Ascending aorta (tissue), 2 donors: ENCODE data around the gene SORL1-AS1.

Source experiments
- DNase-seq, 2 donors: peaks; one replicate each; pipeline ENCODE4 v3.0.0-alpha.2; 2019; ENCODE audit warnings: low spot score in 2 of 2
- H3K27ac ChIP-seq, 2 donors: fragments of 200-600 bp; sonication (generic); one replicate each; pipeline ENCODE4 v1.5.1; 2016 to 2017; ENCODE audit warnings: mild to moderate bottlenecking in 1 of 2
- H3K27me3 ChIP-seq: fragments of 200-600 bp; sonication (generic); one replicate; pipeline ENCODE4 v1.5.1; 2017
- H3K36me3 ChIP-seq, 2 donors: fragments of 200-600 bp; sonication (generic); one replicate each; pipeline ENCODE4 v1.5.1; 2016
- H3K4me1 ChIP-seq, 2 donors: fragments of 200-600 bp; sonication (generic); one replicate each; pipeline ENCODE4 v1.5.1; 2016 to 2017; ENCODE audit warnings: mild to moderate bottlenecking in 1 of 2
- H3K4me3 ChIP-seq, 2 donors: fragments of 200-600 bp; sonication (generic); one replicate each; pipeline ENCODE4 v1.5.1; 2016 to 2017; ENCODE audit warnings: mild to moderate bottlenecking in 1 of 2
- H3K9me3 ChIP-seq, 2 donors: fragments of 200-600 bp; sonication (generic); one replicate each; pipeline ENCODE4 v1.5.1; 2016
- CTCF ChIP-seq, 3 experiments: fragments of 200-600 bp in 2 of 3; fragments of 450-650 bp in 1 of 3; sonication (generic) in 2 of 3; IDR thresholded peaks; one replicate each; pipeline ENCODE4 v1.5.1; 2016 to 2019; ENCODE audit warnings: antibody characterized with exemption in 3 of 3, mild to moderate bottlenecking in 1 of 3, moderate library complexity in 1 of 3
- intact Hi-C: fragments of 100-400 bp; cut with DNase I; formaldehyde crosslinking; loops from one replicate; pipeline ENCODE4 v1.15.1; 2023

SORL1-AS1 gene

GRCh38 chr11:121417607-121418006 is 35.2 kb downstream of the SORL1-AS1 start:
- peak overlapping the region; percentile 39 to 47 for H3K27ac ChIP-seq
- H3K4me1 ChIP-seq: peaks cover 0 to 10% of the 10 kb centered on the region in 2 donors
- no peak overlapping the region for H3K4me3 ChIP-seq
- no peaks in the 10 kb centered on the region for H3K9me3 ChIP-seq
- DNase-seq: no peak
- H3K27me3 ChIP-seq: no peaks in the 10 kb centered on the region
- H3K36me3 ChIP-seq: no peaks in the 10 kb centered on the region
- intact Hi-C loops: loop anchor here (5.0 kb wide), 1 partner anchor 50 kb away; no protein-coding TSS in a partner anchor
- TF ChIP-seq CTCF (IDR thresholded peaks at IDR 0.05): no peak

GRCh38 chr11:121417055-121417551 is 35.7 kb downstream of the SORL1-AS1 start:
- no peak overlapping the region for H3K4me3 ChIP-seq
- peaks cover 0 to 10% of the 10 kb centered on the region in 2 donors for H3K4me1 ChIP-seq
- no peaks in the 10 kb centered on the region for H3K27me3 ChIP-seq
- peak; percentile 58 to 95 for DNase-seq
- H3K9me3 ChIP-seq: no peaks in the 10 kb centered on the region
- intact Hi-C loops: loop anchor here (5.0 kb wide), 1 partner anchor 50 kb away; no protein-coding TSS in a partner anchor
- no peaks in the 10 kb centered on the region for H3K36me3 ChIP-seq
- peak overlapping the region; percentile 39 to 47 for H3K27ac ChIP-seq
- TF ChIP-seq CTCF (IDR thresholded peaks at IDR 0.05): no peak

GRCh38 chr11:121415856-121416255 is 36.9 kb downstream of the SORL1-AS1 start:
- Histone ChIP-seq H3K27me3 (no peaks in the 10 kb centered on the region), H3K4me3 (no peak overlapping the region), H3K9me3 (no peaks in the 10 kb centered on the region), H3K4me1 (peaks cover 0 to 10% of the 10 kb centered on the region in 2 donors), H3K27ac (no peak overlapping the region), H3K36me3 (no peaks in the 10 kb centered on the region)
- intact Hi-C loops: loop anchor here (5.0 kb wide), 1 partner anchor 51 kb away; no protein-coding TSS in a partner anchor
- DNase-seq: no peak
- no peak for TF ChIP-seq CTCF (IDR thresholded peaks at IDR 0.05)

- H3K4me1 ChIP-seq: peaks cover 0 to 10% of the 10 kb centered on the region in 2 donors
- intact Hi-C loops: no loop called here
- H3K36me3 ChIP-seq: no peaks in the 10 kb centered on the region
- no peak for TF ChIP-seq CTCF (IDR thresholded peaks at IDR 0.05)
- no peak overlapping the region for H3K4me3 ChIP-seq
- no peaks in the 10 kb centered on the region for H3K27me3 ChIP-seq
- no peak for DNase-seq
- H3K27ac ChIP-seq: no peak overlapping the region
- no peaks in the 10 kb centered on the region for H3K9me3 ChIP-seq
These were observed 38.4 kb downstream of the SORL1-AS1 start for GRCh38 chr11:121414141-121414913.

- H3K36me3 ChIP-seq: no peaks in the 10 kb centered on the region
- H3K4me1 ChIP-seq: peaks cover 0 to 10% of the 10 kb centered on the region in 2 donors
These were observed 39.9 kb downstream of the SORL1-AS1 start for GRCh38 chr11:121412711-121413415.

More at GRCh38 chr11:121412711-121413415, 39.9 kb downstream of the SORL1-AS1 start:
- H3K4me3 ChIP-seq: no peak overlapping the region
- H3K27ac ChIP-seq: no peak overlapping the region
- no peak for TF ChIP-seq CTCF (IDR thresholded peaks at IDR 0.05)
- H3K9me3 ChIP-seq: no peaks in the 10 kb centered on the region
- intact Hi-C loops: no loop called here
- H3K27me3 ChIP-seq: no peaks in the 10 kb centered on the region
- no peak for DNase-seq
